NT2/D1 (cell line): Measurements from ENCODE around the gene MATN3.

ENCODE experiments used
- DNase-seq: peaks from one replicate; pipeline ENCODE4 v3.0.0-alpha.2; 2011; ENCODE audit warnings: low read depth, low spot score
- H3K27me3 ChIP-seq: 2 replicates; pipeline ENCODE4 v1.6.0; 2011; ENCODE audit warnings: mild to moderate bottlenecking; ENCODE audit not compliant: insufficient read length, insufficient read depth
- H3K36me3 ChIP-seq: 2 replicates; pipeline ENCODE4 v1.6.1; 2011; ENCODE audit warnings: mild to moderate bottlenecking, low read length, mixed read lengths; ENCODE audit not compliant: insufficient read depth, insufficient read length
- H3K4me1 ChIP-seq: 2 replicates; pipeline ENCODE4 v1.5.1; 2011; ENCODE audit not compliant: insufficient read depth, insufficient read length
- H3K4me3 ChIP-seq: 2 replicates; pipeline ENCODE4 v1.5.1; 2011; ENCODE audit warnings: low read depth; ENCODE audit not compliant: insufficient read length
- H3K9ac ChIP-seq: 2 replicates; pipeline ENCODE4 v1.6.0; 2011; ENCODE audit warnings: low read depth; ENCODE audit not compliant: insufficient read length
- H3K9me3 ChIP-seq: 2 replicates; pipeline ENCODE4 v1.5.1; 2011; ENCODE audit warnings: mild to moderate bottlenecking, low read length; ENCODE audit not compliant: insufficient read depth
- SUZ12 ChIP-seq: IDR thresholded peaks from 2 replicates; pipeline ENCODE4 v1.6.1; 2011; ENCODE audit not compliant: insufficient read length, insufficient read depth; ENCODE audit errors: extremely low read depth
- YY1 ChIP-seq: IDR thresholded peaks from 2 replicates; pipeline ENCODE4 v1.6.1; 2011; ENCODE audit not compliant: insufficient read length, insufficient read depth
- ZNF274 ChIP-seq: IDR thresholded peaks from 2 replicates; pipeline ENCODE4 v1.6.1; 2011; ENCODE audit warnings: mild to moderate bottlenecking, low read depth, low read length

MATN3 gene

DNA sequence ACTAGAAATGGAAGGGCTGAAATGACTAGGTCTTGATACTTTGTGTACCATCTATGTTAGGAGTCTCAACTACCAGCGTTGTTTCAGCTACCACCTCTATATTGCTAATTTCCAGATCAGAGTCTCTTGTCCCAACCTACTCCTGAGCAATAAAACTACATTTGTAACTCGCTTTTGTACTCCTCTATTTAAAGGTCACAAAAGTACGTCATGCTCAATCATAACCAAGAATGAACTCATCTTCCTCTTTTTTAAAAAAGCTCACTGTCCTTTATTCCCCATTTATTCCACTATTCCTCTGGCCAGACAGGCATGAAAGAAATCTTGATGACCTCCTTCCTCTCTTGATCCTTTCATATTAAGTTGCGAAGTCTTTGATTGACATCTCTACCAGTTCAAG is 11.2 kb upstream of the MATN3 start:
- no peak for DNase-seq
- TF ChIP-seq YY1 (no peak), SUZ12 (no peak)
- Histone ChIP-seq H3K9ac (no peak overlapping the region), H3K9me3 (peaks cover 24% of the 10 kb centered on the region; the same call in 1 of the 2 replicates), H3K4me1 (no peaks in the 10 kb centered on the region), H3K4me3 (no peak overlapping the region), H3K36me3 (peaks cover 3% of the 10 kb centered on the region), H3K27me3 (no peaks in the 10 kb centered on the region)

DNA sequence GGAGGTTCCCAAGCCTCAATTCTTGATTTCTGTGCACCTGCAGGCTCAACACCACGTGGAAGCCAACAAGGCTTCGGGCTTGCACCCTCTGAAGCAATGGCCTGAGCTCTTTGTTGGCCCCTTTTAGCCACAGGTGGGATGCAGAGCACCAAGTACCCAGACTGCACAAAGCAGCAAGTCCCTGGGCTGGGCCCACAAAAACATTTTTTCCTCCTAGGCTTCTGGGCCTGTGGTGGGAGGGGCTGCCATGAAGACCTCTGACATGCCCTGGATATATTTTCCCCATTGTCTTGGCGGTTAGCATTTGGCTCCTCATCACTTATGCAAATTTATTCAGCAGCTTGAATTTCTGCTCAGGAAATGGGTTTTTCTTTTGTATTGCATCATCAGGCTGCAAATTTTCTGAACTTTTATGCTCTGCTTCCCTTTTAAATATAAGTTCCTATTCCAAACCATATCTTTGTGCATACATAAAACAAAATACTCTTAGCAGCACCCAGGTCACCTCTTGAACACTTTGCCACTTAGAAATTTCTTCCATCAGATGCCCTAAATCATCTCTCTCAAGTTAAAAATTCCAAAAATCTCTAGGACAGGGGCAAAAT is 9.0 kb upstream of the MATN3 start:
- Histone ChIP-seq H3K36me3 (no peaks in the 10 kb centered on the region), H3K9ac (no peak overlapping the region), H3K4me3 (no peak overlapping the region), H3K27me3 (no peaks in the 10 kb centered on the region), H3K4me1 (no peaks in the 10 kb centered on the region), H3K9me3 (peaks cover 24% of the 10 kb centered on the region; the same call in 1 of the 2 replicates)
- TF ChIP-seq SUZ12 (no peak), YY1 (no peak), ZNF274 (no peak)
- DNase-seq = no peak

DNA sequence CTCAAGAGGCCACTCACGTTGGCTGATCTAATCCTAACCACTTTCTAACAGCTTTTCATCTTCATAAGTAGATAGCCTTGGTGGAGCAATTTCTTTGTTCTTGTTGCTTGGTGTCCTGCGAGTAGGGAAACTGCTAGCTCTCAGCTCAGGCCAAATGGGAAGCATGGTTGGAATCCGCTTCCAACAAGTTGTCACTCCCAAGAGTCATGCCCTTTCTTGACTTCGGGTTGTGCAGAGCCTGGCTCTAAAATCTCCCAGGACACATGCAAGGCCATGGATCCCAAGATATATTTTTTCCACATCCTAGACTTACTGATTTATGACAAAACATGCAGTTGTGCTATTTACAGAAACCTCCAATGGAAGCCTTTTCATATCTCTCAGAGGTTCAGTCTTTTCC is 7.3 kb upstream of the MATN3 start:
- Histone ChIP-seq H3K4me3 (no peak overlapping the region), H3K36me3 (no peaks in the 10 kb centered on the region), H3K9me3 (peaks cover 26% of the 10 kb centered on the region; the same call in 1 of the 2 replicates), H3K27me3 (no peaks in the 10 kb centered on the region), H3K9ac (no peak overlapping the region), H3K4me1 (no peaks in the 10 kb centered on the region)
- no peak for TF ChIP-seq SUZ12
- TF ChIP-seq ZNF274 = no peak
- TF ChIP-seq YY1 = no peak
- no peak for DNase-seq

DNA sequence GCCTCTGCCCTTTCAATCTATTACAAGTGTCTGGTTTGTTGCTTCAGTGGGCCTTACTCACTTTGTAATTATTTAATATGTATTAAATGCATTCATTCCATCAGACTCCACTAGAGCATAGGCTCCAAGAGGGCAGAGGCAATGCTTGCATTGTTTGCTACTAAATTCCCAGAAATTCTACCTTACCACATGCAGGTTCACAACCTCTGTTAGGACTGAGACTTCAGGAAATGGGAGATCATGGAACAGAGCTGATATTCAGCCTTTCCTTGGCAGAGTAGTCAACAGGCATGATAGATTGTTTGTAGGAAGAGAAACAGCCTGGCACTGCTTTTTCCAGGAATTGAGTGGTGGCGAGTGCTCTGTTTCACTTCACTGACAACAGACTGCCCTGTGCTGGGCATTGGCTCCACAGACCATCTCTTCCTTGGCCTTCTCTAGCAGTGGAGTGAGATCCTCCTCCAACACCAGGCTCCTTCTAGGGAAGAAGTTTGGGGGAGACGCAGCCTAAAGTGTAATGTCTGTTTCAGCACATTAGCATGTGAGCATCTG is 6.2 kb upstream of the MATN3 start:
- no peak for TF ChIP-seq ZNF274
- no peak for TF ChIP-seq SUZ12
- no peak for TF ChIP-seq YY1
- H3K36me3 ChIP-seq = no peaks in the 10 kb centered on the region
- no peaks in the 10 kb centered on the region for H3K4me1 ChIP-seq
- no peak for DNase-seq
- H3K9me3 ChIP-seq = peaks cover 32% of the 10 kb centered on the region; the same call in 1 of the 2 replicates
- H3K27me3 ChIP-seq = peaks cover 6% of the 10 kb centered on the region
- H3K9ac ChIP-seq = no peak overlapping the region
- H3K4me3 ChIP-seq = no peak overlapping the region

DNA sequence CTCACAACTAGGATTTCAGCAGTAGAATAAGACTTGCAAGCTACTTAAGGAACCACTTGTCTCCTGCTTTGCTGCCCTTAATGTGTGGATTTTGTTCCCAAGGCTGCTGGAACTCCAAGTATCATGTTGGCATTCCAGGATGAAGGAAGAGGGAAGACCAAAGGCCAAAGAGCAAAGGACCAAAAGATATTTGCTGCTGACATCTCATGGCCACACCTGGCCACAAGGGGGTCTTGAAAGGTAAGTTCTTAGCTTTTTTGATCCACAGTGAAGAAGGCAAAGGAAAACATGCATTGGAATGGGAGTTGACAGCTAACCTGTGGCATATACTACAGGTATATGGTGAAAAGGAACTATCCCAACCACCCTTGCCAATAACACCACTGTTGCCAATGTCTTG is 3.9 kb upstream of the MATN3 start:
- Histone ChIP-seq H3K27me3 (peaks cover 18% of the 10 kb centered on the region), H3K36me3 (no peaks in the 10 kb centered on the region), H3K4me3 (no peak overlapping the region), H3K9ac (no peak overlapping the region), H3K4me1 (no peaks in the 10 kb centered on the region), H3K9me3 (peaks cover 17% of the 10 kb centered on the region; the same call in 1 of the 2 replicates)
- TF ChIP-seq YY1 = no peak
- no peak for TF ChIP-seq SUZ12
- no peak for TF ChIP-seq ZNF274
- DNase-seq = no peak

DNA sequence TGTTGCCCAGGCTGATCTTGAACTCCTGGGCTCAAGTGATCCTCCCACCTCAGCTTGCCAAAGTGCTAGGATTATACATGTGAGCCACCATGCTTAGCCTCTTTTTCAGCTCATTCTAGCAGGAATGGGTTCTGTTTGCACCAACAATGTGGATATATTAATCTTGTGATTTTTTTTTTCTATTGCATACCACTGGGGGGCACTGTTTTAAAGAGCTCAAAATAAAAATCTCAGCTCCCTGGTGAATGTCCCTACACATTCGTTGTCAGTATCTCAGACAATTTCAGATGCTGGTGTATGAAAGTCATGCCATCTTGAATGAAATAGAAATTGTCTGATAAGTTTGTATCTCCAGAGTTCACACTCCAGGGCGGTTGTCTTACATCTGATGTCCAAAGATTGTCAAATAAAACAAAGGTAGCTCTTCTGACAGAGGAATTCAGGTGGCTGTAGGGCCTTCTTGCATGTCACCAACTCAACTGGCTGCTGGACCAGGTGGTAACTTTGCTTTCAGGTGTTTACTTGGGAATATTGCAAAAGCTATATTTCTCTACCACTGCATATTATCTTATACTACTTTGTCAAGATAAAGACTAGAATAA is 3.1 kb upstream of the MATN3 start:
- Histone ChIP-seq H3K4me1 (no peaks in the 10 kb centered on the region), H3K9me3 (peaks cover 10% of the 10 kb centered on the region; the same call in 1 of the 2 replicates), H3K4me3 (no peak overlapping the region), H3K27me3 (peaks cover 26% of the 10 kb centered on the region), H3K9ac (no peak overlapping the region), H3K36me3 (no peaks in the 10 kb centered on the region)
- DNase-seq = no peak
- no peak for TF ChIP-seq YY1
- TF ChIP-seq SUZ12 = no peak
- TF ChIP-seq ZNF274 = no peak

DNA sequence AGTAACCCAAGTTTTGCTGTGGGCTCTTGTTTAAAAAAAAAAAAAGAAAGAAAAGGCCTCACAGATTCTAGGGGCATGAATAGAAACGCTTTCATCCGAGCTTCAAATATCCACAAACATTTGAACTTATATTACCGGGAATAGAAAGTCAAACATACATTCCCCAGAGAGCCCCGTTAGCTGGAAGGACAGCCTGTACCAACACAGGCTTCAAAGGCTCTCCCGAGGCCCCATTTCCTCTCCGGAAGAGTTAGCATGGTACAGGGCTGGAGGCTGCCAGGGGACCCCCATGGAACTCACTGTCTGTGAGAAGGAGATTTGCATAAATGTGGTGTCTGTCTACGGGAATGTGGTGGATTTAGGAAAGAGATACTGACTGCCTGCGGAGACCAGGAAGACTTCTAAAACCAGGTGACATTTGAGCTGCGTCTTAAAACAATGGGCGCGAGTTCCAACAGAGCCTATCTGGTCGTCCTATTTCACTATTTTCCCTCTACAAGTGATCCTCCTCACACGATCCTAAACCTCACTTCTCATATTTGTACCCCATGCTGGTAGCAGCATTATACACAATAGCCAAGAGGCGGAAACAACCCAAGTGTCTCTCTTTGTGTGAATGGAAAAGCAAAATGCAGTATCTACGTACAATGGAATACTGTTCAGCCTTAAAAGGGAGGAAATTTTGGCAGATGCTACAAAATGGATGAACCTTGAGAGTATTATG is 820 bp upstream of the MATN3 start:
- no peak for DNase-seq
- Histone ChIP-seq H3K9ac (peak overlapping the region; percentile 59), H3K4me3 (peak overlapping the region; percentile 41), H3K9me3 (peaks cover 8% of the 10 kb centered on the region; the same call in 1 of the 2 replicates), H3K36me3 (no peaks in the 10 kb centered on the region), H3K27me3 (peaks cover 33% of the 10 kb centered on the region), H3K4me1 (no peaks in the 10 kb centered on the region)
- TF ChIP-seq YY1 (no peak), SUZ12 (no peak), ZNF274 (no peak)
